IMR-90 (cell line): ENCODE measurements around the gene FITM2. TPM values are rescaled to one million over a fixed set of nuclear protein-coding genes. Genes with fewer than 3 reads are reported as not detected.

Experiments used
- ATAC-seq: fragments of 200-7000 bp; cut with Tn5 transposase; 2 replicates; pipeline ENCODE4 v1.9.1; 2020; ENCODE audit warnings: low read depth, mild to moderate bottlenecking, moderate library complexity
- BruUV-seq: library from RNA; stranded (reverse); fragments of 400-500 nt; replicated peaks from 2 replicates; lab custom pipeline; 2021; lab: Mats Ljungman, UMichigan
- CTCF ChIA-PET: fragments of 300-600 bp; formaldehyde crosslinking; extraction: SDS; loops from one replicate; lab custom pipeline; 2021; ENCODE audit warnings: antibody characterized with exemption; lab: Yijun Ruan, JAX
- POLR2A ChIA-PET: fragments of 300-600 bp; sonication (Branson Sonifier 250); formaldehyde crosslinking; loops from one replicate; lab custom pipeline; 2022; ENCODE audit warnings: antibody characterized with exemption; ENCODE audit not compliant: unreplicated experiment; lab: Charles Lee
- DNase-seq: peaks from one replicate; pipeline ENCODE4 v3.0.0; 2013
- H2AFZ ChIP-seq: replicated peaks from 2 replicates; pipeline ENCODE3; 2013; ENCODE audit warnings: low read length, mild to moderate bottlenecking; ENCODE audit not compliant: poor library complexity
- H2AK5ac ChIP-seq: 2 replicates; pipeline ENCODE4 v1.6.1; 2013; ENCODE audit warnings: low read depth, low read length, inconsistent platforms
- H2AK9ac ChIP-seq: replicated peaks from 2 replicates; pipeline ENCODE3; 2013; ENCODE audit warnings: mild to moderate bottlenecking, low read depth, low read length, moderate library complexity; ENCODE audit not compliant: poor library complexity
- H2BK120ac ChIP-seq: 2 replicates; pipeline ENCODE4 v1.6.1; 2013; ENCODE audit warnings: low read depth, low read length, inconsistent platforms
- H2BK15ac ChIP-seq: 3 replicates; pipeline ENCODE4 v1.6.1; 2013; ENCODE audit warnings: low read depth, low read length, inconsistent platforms
- H2BK20ac ChIP-seq: 2 replicates; pipeline ENCODE4 v1.6.1; 2013; ENCODE audit warnings: low read depth, mild to moderate bottlenecking, inconsistent platforms, low read length, moderate library complexity
- H2BK5ac ChIP-seq: 2 replicates; pipeline ENCODE4 v1.6.1; 2013; ENCODE audit warnings: mild to moderate bottlenecking, low read depth, low read length, inconsistent platforms; ENCODE audit not compliant: poor library complexity, severe bottlenecking
- H3K14ac ChIP-seq: replicated peaks from 2 replicates; pipeline ENCODE4 v1.6.1; 2013; ENCODE audit warnings: low read depth, low read length, inconsistent platforms
- H3K18ac ChIP-seq: 2 replicates; pipeline ENCODE4 v1.6.1; 2013; ENCODE audit warnings: low read depth, low read length, control low read depth
- H3K23ac ChIP-seq: 2 replicates; pipeline ENCODE4 v1.6.1; 2013; ENCODE audit warnings: low read depth, low read length, inconsistent platforms
- H3K27ac ChIP-seq: 2 replicates; pipeline ENCODE4 v1.5.1; 2013; ENCODE audit warnings: mild to moderate bottlenecking, control low read depth, low read length; ENCODE audit not compliant: insufficient read depth
- H3K27me3 ChIP-seq: 2 replicates; pipeline ENCODE4 v1.6.1; 2013; ENCODE audit warnings: low read length; ENCODE audit not compliant: control insufficient read depth, insufficient read depth
- H3K36me3 ChIP-seq: 2 replicates; pipeline ENCODE4 v1.6.1; 2013; ENCODE audit warnings: low read length, mixed read lengths; ENCODE audit not compliant: control insufficient read depth, insufficient read depth
- H3K4ac ChIP-seq: 2 replicates; pipeline ENCODE4 v1.6.1; 2013; ENCODE audit warnings: low read depth, low read length, inconsistent platforms
- H3K4me1 ChIP-seq: 2 replicates; pipeline ENCODE4 v1.6.1; 2013; ENCODE audit warnings: low read length, mixed read lengths; ENCODE audit not compliant: control insufficient read depth, insufficient read depth
- H3K4me2 ChIP-seq: 2 replicates; pipeline ENCODE4 v1.6.1; 2013; ENCODE audit warnings: low read depth, mild to moderate bottlenecking, control low read depth, low read length, moderate library complexity
- H3K4me3 ChIP-seq: 2 replicates; pipeline ENCODE4 v1.5.1; 2013; ENCODE audit warnings: low read depth, mild to moderate bottlenecking, control low read depth, low read length, moderate library complexity; ENCODE audit not compliant: insufficient read depth
- H3K56ac ChIP-seq: 2 replicates; pipeline ENCODE4 v1.6.1; 2013; ENCODE audit warnings: low read length, inconsistent platforms; ENCODE audit not compliant: insufficient read depth; ENCODE audit errors: extremely low read depth
- H3K79me1 ChIP-seq, 2 experiments: 2 replicates each; pipeline ENCODE4 v1.6.1; 2013; ENCODE audit warnings: low read length in 2 of 2, inconsistent platforms in 1 of 2, low read depth in 1 of 2
- H3K9ac ChIP-seq: 2 replicates; pipeline ENCODE4 v1.6.1; 2013; ENCODE audit warnings: low read depth, low read length, control low read depth
- H3K9me1 ChIP-seq: 2 replicates; pipeline ENCODE4 v1.6.1; 2013; ENCODE audit warnings: low read length, inconsistent platforms; ENCODE audit not compliant: insufficient read depth
- H3K9me3 ChIP-seq: 2 replicates; pipeline ENCODE4 v1.6.1; 2013; ENCODE audit warnings: low read length; ENCODE audit not compliant: control insufficient read depth, insufficient read depth
- H4K20me1 ChIP-seq: 2 replicates; pipeline ENCODE4 v1.6.1; 2013; ENCODE audit warnings: low read length, inconsistent platforms; ENCODE audit not compliant: insufficient read depth
- H4K5ac ChIP-seq: 2 replicates; pipeline ENCODE4 v1.6.1; 2013; ENCODE audit warnings: mild to moderate bottlenecking, low read depth, low read length, control low read depth
- H4K8ac ChIP-seq, 2 experiments: 2 replicates each; pipeline ENCODE4 v1.6.1; 2013; ENCODE audit warnings: low read depth in 2 of 2, low read length in 2 of 2, control low read depth in 1 of 2, inconsistent platforms in 1 of 2
- H4K91ac ChIP-seq: 2 replicates; pipeline ENCODE4 v1.6.1; 2013; ENCODE audit warnings: low read depth, low read length, inconsistent platforms; ENCODE audit not compliant: insufficient read depth
- CHD1 ChIP-seq: IDR thresholded peaks from 2 replicates; pipeline ENCODE4 v1.6.1; 2012; ENCODE audit warnings: low read depth, low read length, improper control_type of control experiment
- ELK1 ChIP-seq: fragments of 150-350 bp; IDR thresholded peaks from 2 replicates; pipeline ENCODE4 v1.6.1; 2016; ENCODE audit warnings: low read depth, mild to moderate bottlenecking, low read length, moderate library complexity, borderline replicate concordance
- MAFK ChIP-seq: IDR thresholded peaks from 2 replicates; pipeline ENCODE4 v1.6.1; 2012; ENCODE audit warnings: low read depth, low read length, improper control_type of control experiment
- MXI1 ChIP-seq: IDR thresholded peaks from 2 replicates; pipeline ENCODE4 v1.6.1; 2012; ENCODE audit warnings: low read depth, mild to moderate bottlenecking, low read length, moderate library complexity, borderline replicate concordance
- RAD21 ChIP-seq: IDR thresholded peaks from 2 replicates; pipeline ENCODE4 v1.6.1; 2012; ENCODE audit warnings: low read length, improper control_type of control experiment
- RFX5 ChIP-seq: IDR thresholded peaks from 2 replicates; pipeline ENCODE4 v1.8.0; 2012; ENCODE audit warnings: low read depth, mild to moderate bottlenecking, low read length, moderate library complexity
- SMC3 ChIP-seq: fragments of 150-350 bp; IDR thresholded peaks from 2 replicates; pipeline ENCODE4 v1.6.1; 2016; ENCODE audit warnings: low read depth, mild to moderate bottlenecking, antibody characterized with exemption, low read length, moderate library complexity
- WGBS, 2 experiments: methylation state at CpG; one replicate each; pipeline versions ENCODE4 v1.1.5 to v1.1.7; 2013; ENCODE audit warnings: missing lambda C conversion rate in 2 of 2; ENCODE audit not compliant: insufficient read length in 1 of 2; ENCODE audit errors: extremely low coverage in 2 of 2; 5-methylcytosine and 5-hydroxymethylcytosine counted together
- dilution Hi-C: fragments of 300-500 bp; cut with HindIII; formaldehyde crosslinking; loops from one replicate; pipeline ENCODE4 v1.14.3; 2018; ENCODE audit warnings: low sequenced_read_pairs; ENCODE audit not compliant: unreplicated experiment
- in situ Hi-C: fragments of 300-500 bp; cut with MboI; formaldehyde crosslinking; loops from 3 replicates; pipeline ENCODE4 v1.14.3; 2019; ENCODE audit warnings: low sequenced_read_pairs, inconsistent platforms, mixed read lengths
- intact Hi-C: fragments of 100-400 bp; cut with micrococcal nuclease; formaldehyde crosslinking; loops from 2 replicates; pipeline ENCODE4 v1.10.0; 2022
- polyA plus RNA-seq, 3 experiments: library from polyadenylated mRNA; depleted of rRNA; stranded (reverse); fragments of >200 nt; gene quantifications; 2 replicates each; pipeline ENCODE4 v1.2.3, GENCODE V29; 2012; ENCODE audit warnings: low replicate concordance in 1 of 3
- total RNA-seq: library from RNA; depleted of rRNA; stranded (reverse); fragments of >200 nt; gene quantifications from 2 replicates; pipeline ENCODE4 v1.2.3, GENCODE V29; 2012
- TF ChIP-seq, protein P1 (sequence below): fragments of 150-350 bp; IDR thresholded peaks from 2 replicates; pipeline ENCODE4 v1.6.1; 2017; ENCODE audit warnings: mild to moderate bottlenecking, antibody characterized with exemption, low read length, low read depth

Gene FITM2
- total and polyA plus RNA-seq, 2 of the 4 experiments (the other 2 are of a cell fraction), result 3.4 to 6.5 TPM

DNA sequence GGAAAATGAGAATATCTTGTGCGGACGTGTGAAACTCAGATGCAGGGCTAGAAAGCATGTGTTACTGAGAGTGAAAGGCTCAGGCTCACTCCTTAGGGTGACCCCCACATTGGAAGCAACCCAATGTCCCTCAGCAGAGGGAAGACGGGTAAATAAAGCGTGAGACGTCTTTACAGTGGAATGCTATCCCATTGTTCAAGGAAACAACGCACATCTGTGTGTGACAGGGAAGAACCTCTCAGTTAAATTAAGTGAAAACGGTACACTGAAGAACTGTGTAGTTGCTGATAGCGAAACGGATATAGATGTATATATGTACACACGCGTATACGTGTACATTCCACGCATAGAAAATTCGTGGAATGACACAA lies 45.3 kb upstream of the FITM2 start:
- Histone ChIP-seq H3K18ac (no peak overlapping the region), H4K8ac (no peak overlapping the region), H3K14ac (no peak overlapping the region), H3K23ac (no peak overlapping the region), H3K4me1 (no peaks in the 10 kb centered on the region), H3K56ac (no peak overlapping the region), H4K20me1 (no peaks in the 10 kb centered on the region), H3K9me3 (no peaks in the 10 kb centered on the region), H3K4me3 (no peak overlapping the region), H2BK5ac (no peak overlapping the region), H3K4me2 (no peak overlapping the region), H4K91ac (no peak overlapping the region), H3K27ac (no peak overlapping the region), H2AK9ac (no peak overlapping the region), H3K79me1 (no peaks in the 10 kb centered on the region), H3K27me3 (peaks cover 30% of the 10 kb centered on the region), H2BK15ac (no peak overlapping the region), H3K4ac (no peak overlapping the region), H2BK20ac (no peak overlapping the region), H2AFZ (no peak overlapping the region), H4K5ac (no peak overlapping the region), H3K9me1 (no peaks in the 10 kb centered on the region), H2BK120ac (no peak overlapping the region), H3K9ac (no peak overlapping the region), H2AK5ac (no peak overlapping the region), H3K36me3 (no peaks in the 10 kb centered on the region)
- in situ Hi-C loops (no loop called here), intact Hi-C loops (no loop called here), dilution Hi-C loops (no loop called here)
- ATAC-seq, result no peak
- TF ChIP-seq, protein P1, sequence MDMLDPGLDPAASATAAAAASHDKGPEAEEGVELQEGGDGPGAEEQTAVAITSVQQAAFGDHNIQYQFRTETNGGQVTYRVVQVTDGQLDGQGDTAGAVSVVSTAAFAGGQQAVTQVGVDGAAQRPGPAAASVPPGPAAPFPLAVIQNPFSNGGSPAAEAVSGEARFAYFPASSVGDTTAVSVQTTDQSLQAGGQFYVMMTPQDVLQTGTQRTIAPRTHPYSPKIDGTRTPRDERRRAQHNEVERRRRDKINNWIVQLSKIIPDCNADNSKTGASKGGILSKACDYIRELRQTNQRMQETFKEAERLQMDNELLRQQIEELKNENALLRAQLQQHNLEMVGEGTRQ, result no peak
- no peak for TF ChIP-seq MAFK
- no peak for TF ChIP-seq RFX5
- TF ChIP-seq ELK1, result no peak
- TF ChIP-seq MXI1, result no peak
- TF ChIP-seq CHD1, result no peak
- TF ChIP-seq RAD21, result no peak
- no peak for TF ChIP-seq SMC3
- ChIA-PET POLR2A (no interaction called here), CTCF (no interaction called here)
- whole genome bisulfite sequencing, 2 experiments, result 20% methylated on average over 4 of the region's 14 CpGs; no CpG with 5 or more reads in 1 of the 2 experiments
- no TSS peak for BruUV-seq
- no peak for DNase-seq
